NCI-H1092 treated with DMSO at 0.1 percent for 48 hours (cell line): ENCODE measurements around the gene BTN3A1.
"Not testable (repeated sequence)": the region's sequence is repeated elsewhere in the genome, so short reads cannot be mapped to it uniquely, and the experiment has no call there.

Source experiments
- DNase-seq: peaks from one replicate; lab custom pipeline; 2025; lab: John Stamatoyannopoulos, UW

The BTN3A1 gene

GRCh38 chr6:26441977-26442376 is 39.9 kb downstream of the BTN3A1 start:
- no peak for DNase-seq

- no peak for DNase-seq
Measured at GRCh38 chr6:26445934-26446667, 44.0 kb downstream of the BTN3A1 start.

GRCh38 chr6:26447257-26447656 is 45.2 kb downstream of the BTN3A1 start:
- no peak for DNase-seq

- DNase-seq, result no peak
Measured at GRCh38 chr6:26450240-26450639, 48.2 kb downstream of the BTN3A1 start.

GRCh38 chr6:26452631-26453235 is 50.7 kb downstream of the BTN3A1 start:
- no peak for DNase-seq

GRCh38 chr6:26454631-26455030 is 52.6 kb downstream of the BTN3A1 start:
- DNase-seq, result no peak

GRCh38 chr6:26455357-26455970 is 53.4 kb downstream of the BTN3A1 start:
- no peak for DNase-seq

GRCh38 chr6:26457264-26457805 is 55.3 kb downstream of the BTN3A1 start:
- no peak for DNase-seq

- DNase-seq, result peak; percentile 83
Measured at GRCh38 chr6:26457806-26458688, 56.0 kb downstream of the BTN3A1 start, which contains the start of gene BTN2A1. TSS of gene BTN2A1 (plus strand) at chr6:26457955. CDS start at chr6:26458637, 682 bp downstream.

- DNase-seq, result no peak
Measured at GRCh38 chr6:26459023-26459810, 57.1 kb downstream of the BTN3A1 start.

- not testable (repeated sequence) for DNase-seq
Measured at GRCh38 chr6:26461353-26461752, 59.3 kb downstream of the BTN3A1 start.

GRCh38 chr6:26464014-26464413 is 61.9 kb downstream of the BTN3A1 start:
- DNase-seq, result no peak

GRCh38 chr6:26464416-26465131 is 62.5 kb downstream of the BTN3A1 start:
- DNase-seq, result no peak
